ENCODE results near the gene PLSCR4.

The PLSCR4 gene

DNA sequence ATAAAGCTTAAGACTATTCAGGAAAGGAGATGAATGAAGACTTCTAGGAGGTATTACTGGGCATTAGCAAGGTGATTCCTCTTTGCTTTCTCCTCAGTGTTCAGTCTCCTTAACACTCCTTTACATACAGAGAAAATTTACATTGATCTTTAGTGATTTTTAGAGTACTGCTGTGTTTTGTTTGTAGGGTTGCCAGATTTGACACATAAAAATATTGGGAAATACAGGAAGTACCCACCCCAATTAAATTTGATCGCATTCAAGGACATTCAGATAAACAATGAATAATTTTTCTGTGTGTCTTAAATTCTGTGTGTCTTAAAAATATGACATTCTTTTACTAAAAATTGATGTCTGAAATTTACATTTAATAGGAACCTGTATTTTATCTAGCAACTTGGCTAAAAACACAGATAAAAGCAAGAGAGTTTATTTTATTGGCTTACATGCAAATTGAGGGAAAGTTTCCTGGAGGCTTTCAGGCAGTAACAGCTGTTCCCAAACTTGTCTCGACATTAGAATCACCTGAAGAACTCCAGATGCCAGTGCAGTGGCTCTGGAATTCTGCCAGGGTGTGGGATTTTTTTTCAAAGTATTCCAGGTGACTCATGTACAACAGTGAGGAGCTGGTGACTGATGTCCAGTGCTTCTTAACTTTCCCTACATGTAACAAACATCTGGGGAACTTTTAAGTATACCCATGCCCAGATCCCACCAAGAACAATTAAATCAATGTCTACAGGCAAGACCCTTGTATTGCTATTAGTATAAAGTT, 66.5 kb downstream of the PLSCR4 start:
- no peak overlapping the region for H3K27ac ChIP-seq
- TF ChIP-seq, protein P1, sequence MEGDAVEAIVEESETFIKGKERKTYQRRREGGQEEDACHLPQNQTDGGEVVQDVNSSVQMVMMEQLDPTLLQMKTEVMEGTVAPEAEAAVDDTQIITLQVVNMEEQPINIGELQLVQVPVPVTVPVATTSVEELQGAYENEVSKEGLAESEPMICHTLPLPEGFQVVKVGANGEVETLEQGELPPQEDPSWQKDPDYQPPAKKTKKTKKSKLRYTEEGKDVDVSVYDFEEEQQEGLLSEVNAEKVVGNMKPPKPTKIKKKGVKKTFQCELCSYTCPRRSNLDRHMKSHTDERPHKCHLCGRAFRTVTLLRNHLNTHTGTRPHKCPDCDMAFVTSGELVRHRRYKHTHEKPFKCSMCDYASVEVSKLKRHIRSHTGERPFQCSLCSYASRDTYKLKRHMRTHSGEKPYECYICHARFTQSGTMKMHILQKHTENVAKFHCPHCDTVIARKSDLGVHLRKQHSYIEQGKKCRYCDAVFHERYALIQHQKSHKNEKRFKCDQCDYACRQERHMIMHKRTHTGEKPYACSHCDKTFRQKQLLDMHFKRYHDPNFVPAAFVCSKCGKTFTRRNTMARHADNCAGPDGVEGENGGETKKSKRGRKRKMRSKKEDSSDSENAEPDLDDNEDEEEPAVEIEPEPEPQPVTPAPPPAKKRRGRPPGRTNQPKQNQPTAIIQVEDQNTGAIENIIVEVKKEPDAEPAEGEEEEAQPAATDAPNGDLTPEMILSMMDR (IDR thresholded peaks at IDR 0.05; ENCODE audit: low read depth, low read length): no peak
- H3K9me3 ChIP-seq (ENCODE audit: severe bottlenecking): no peaks in the 10 kb centered on the region
- no peaks in the 10 kb centered on the region for H3K36me3 ChIP-seq
- H3K27me3 ChIP-seq (ENCODE audit: insufficient read depth, low read depth, severe bottlenecking): no peaks in the 10 kb centered on the region
- no peak overlapping the region for H3K4me3 ChIP-seq (ENCODE audit: low read depth, low read length)
- no peak for DNase-seq

DNA sequence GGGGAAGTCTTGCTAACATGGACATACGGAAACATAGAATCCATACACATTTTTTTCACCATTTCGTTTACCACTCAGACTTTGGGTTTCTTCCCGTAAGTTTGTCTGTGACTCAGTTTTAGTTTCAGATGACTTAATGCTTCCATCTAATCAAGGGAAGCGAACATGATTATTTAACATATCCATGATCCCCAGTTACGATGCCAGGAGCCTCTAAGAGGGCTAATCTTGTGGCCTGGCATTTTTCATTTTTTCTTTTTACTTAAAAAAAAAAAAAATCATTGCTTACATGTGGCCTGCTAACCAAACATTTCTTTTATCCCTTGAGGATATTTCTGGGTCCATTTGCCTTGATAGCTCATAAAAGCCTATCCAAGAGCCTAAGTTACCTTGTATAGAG, 69.7 kb downstream of the PLSCR4 start:
- Histone ChIP-seq H3K36me3 (no peaks in the 10 kb centered on the region), H3K4me3 (ENCODE audit: low read depth, low read length) (no peak overlapping the region), H3K9me3 (ENCODE audit: severe bottlenecking) (no peaks in the 10 kb centered on the region), H3K27me3 (ENCODE audit: insufficient read depth, low read depth, severe bottlenecking) (no peaks in the 10 kb centered on the region), H3K27ac (no peak overlapping the region)
- no peak for DNase-seq
- TF ChIP-seq, protein P1 (IDR thresholded peaks at IDR 0.05; ENCODE audit: low read depth, low read length): no peak

DNA sequence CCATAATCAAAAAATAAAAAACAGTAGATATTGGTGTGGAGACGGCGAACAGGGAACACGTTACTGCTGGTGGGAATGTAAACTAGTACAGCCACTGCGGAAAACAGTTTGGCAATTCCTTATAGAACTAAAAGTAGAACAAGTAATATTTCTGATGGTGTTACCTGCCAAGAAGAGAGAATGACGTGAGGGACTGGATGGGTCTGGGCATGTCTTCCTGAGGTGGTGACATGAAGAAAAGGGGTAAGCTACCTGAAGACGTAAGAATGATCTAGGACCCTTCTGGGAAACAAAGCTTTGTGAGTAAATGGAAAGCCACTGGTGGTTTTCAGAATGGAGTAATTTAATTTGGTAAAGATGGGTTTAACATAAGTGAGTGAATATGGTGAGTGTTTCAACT, 70.5 kb downstream of the PLSCR4 start:
- H3K9me3 ChIP-seq (ENCODE audit: severe bottlenecking): no peaks in the 10 kb centered on the region
- H3K27ac ChIP-seq: no peak overlapping the region
- no peak overlapping the region for H3K4me3 ChIP-seq (ENCODE audit: low read depth, low read length)
- TF ChIP-seq, protein P1 (IDR thresholded peaks at IDR 0.05; ENCODE audit: low read depth, low read length): no peak
- no peaks in the 10 kb centered on the region for H3K36me3 ChIP-seq
- no peak for DNase-seq
- H3K27me3 ChIP-seq (ENCODE audit: insufficient read depth, low read depth, severe bottlenecking): no peaks in the 10 kb centered on the region

DNA sequence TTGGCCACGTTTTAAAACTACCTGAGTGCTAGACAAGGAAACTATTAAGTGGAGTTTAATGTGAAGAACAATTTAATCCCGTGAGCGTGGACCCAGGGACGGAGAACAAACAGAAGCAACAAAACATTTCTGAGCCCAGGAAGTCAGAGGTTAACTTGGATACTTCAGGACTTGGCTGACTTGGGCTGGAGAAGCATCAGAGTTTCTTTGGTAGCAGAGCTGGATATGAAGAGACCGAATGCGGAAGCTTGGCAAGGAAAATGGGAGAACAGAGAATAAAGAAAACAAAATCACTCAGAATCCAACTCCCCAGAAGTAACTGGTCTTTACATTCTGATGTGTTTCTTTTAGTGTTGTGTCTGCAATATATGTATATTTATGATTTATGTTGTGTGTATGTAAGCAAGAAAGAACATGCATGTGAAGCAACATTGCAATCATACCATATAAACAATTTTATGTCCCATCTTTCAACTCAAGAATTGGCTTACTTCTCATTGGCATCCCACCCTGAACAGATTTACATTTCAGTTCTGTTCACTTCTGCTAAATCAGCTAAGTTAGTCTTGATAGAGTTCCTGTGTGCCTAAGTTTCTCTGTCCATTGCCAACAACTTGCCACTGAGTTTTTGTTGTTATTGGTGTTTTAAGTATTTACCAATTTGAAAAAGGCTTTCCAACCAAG, 72.8 kb downstream of the PLSCR4 start:
- TF ChIP-seq, protein P1 (IDR thresholded peaks at IDR 0.05; ENCODE audit: low read depth, low read length): no peak
- no peaks in the 10 kb centered on the region for H3K27me3 ChIP-seq (ENCODE audit: insufficient read depth, low read depth, severe bottlenecking)
- no peak overlapping the region for H3K4me3 ChIP-seq (ENCODE audit: low read depth, low read length)
- no peak overlapping the region for H3K27ac ChIP-seq
- H3K9me3 ChIP-seq (ENCODE audit: severe bottlenecking): no peaks in the 10 kb centered on the region
- H3K36me3 ChIP-seq: no peaks in the 10 kb centered on the region
- no peak for DNase-seq

DNA sequence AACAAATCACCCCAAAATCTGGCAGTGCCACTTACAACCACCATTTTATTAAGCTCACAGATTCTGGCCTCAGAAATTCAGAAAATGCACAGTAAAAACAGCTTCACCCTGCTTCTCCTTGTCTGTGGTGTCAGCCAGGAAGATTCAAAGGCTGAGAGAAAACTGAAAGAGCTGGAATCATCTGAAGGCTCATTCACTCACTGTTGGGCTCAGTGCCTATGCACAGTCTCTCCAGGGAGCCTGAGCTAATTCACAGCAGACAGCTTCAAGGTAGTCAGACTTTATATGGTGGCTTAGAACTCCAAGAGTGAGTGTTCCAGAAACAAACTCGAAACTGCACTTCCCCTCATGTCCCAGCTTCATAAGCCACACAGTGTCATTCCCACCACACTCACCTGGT, 73.4 kb downstream of the PLSCR4 start:
- no peaks in the 10 kb centered on the region for H3K36me3 ChIP-seq
- no peak for DNase-seq
- no peak overlapping the region for H3K4me3 ChIP-seq (ENCODE audit: low read depth, low read length)
- H3K9me3 ChIP-seq (ENCODE audit: severe bottlenecking): no peaks in the 10 kb centered on the region
- H3K27ac ChIP-seq: no peak overlapping the region
- TF ChIP-seq, protein P1 (IDR thresholded peaks at IDR 0.05; ENCODE audit: low read depth, low read length): no peak
- H3K27me3 ChIP-seq (ENCODE audit: insufficient read depth, low read depth, severe bottlenecking): no peaks in the 10 kb centered on the region

Data from WERI-Rb-1 (cell line).